Keratinocyte (primary cell): ENCODE measurements around the gene MAD1L1.

Source experiments
- CTCF ChIP-seq, 3 experiments: IDR thresholded peaks in 1 of 3; conservative IDR thresholded peaks in 1 of 3; optimal IDR thresholded peaks in 1 of 3; 2 replicates in 2 of 3; 3 replicates in 1 of 3; pipeline versions ENCODE3 to v1.5.1; 2011; ENCODE audit warnings: low read length in 3 of 3, mild to moderate bottlenecking in 3 of 3, moderate library complexity in 2 of 3, control low read depth in 1 of 3, inconsistent platforms in 1 of 3; ENCODE audit not compliant: insufficient read depth in 2 of 3; ENCODE audit errors: extremely low read depth in 1 of 3
- EZH2 ChIP-seq: IDR thresholded peaks from one replicate; pipeline ENCODE4 v1.6.1; 2012; ENCODE audit warnings: inconsistent platforms, mild to moderate bottlenecking, low read length, moderate library complexity

DNA sequence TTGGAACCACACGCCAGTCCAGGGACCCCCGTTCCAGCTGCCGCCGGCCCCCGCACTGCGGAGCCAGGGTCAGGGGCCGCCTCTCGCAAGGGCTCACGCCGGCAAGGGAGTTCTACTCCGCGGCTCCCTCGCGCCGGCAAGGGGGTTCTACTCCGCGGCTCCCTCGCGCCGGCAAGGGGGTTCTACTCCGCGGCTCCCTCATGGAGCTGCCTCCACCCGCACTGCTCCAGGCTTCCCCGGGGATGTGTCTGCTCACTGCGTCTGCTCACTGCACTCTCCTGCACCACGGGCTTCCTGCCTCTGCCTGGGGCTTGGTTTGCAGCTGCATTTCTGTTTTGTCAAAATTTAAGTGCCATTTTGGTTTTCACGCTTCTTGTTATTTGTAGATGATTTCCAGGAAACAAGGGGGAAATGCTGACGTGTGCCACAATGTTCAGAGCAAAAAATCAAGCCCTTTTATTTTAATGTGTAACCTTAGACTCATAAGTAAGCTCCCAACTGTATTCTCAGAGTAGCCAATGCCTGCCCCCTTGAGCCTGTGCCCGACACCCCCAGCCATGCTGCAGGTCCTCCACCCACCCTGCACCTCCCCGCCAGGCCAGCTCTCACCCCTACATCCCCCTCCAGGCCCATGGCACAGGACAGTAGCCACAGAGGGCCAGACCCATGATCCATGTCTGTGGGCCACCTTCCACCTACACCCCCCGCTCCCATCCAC is 246.2 kb downstream of the MAD1L1 start:
- TF ChIP-seq CTCF (optimal IDR thresholded peaks at IDR 0.05 in 1 of 3, IDR thresholded peaks at IDR 0.05 in 1 of 3, conservative IDR thresholded peaks at IDR 0.05 in 1 of 3; ENCODE audit: extremely low read depth in 1 of 3, insufficient read depth in 2 of 3, low read length in 3 of 3), result no peak
- TF ChIP-seq EZH2, result no peak
